ENCODE data around the gene SLC12A1. TPM values are rescaled to one million over a fixed set of nuclear protein-coding genes. Genes with fewer than 3 reads are reported as not detected.

SLC12A1 gene
- total and polyA plus RNA-seq, 7 donors, result 0.03 TPM; not detected in 6

- Histone ChIP-seq H3K4me1 (peaks cover 0 to 17% (median 13%) of the 10 kb centered on the region in 4 donors), H3K27ac (no peak overlapping the region), H3K36me3 (no peaks in the 10 kb centered on the region), H3K4me3 (peak overlapping the region in 2 of 4 donors; percentile 12 to 26), H3K9me3 (no peaks in the 10 kb centered on the region), H3K27me3 (no peaks in the 10 kb centered on the region)
- intact Hi-C loops (cut with DNase I), result loop anchor here (5.0 kb wide), 1 partner anchor 1088 kb away; no protein-coding TSS in a partner anchor
- TF ChIP-seq CTCF (IDR thresholded peaks at IDR 0.05) (peak; percentile 35 to 71 (median 63)), POLR2AphosphoS5 (IDR thresholded peaks at IDR 0.05) (peak in 1 of 4 donors; percentile 6), POLR2A (IDR thresholded peaks at IDR 0.05) (no peak)
- 5 to 26% methylated on average over 14 of the region's 14 CpGs for WGBS, 2 donors
- DNase-seq, result peak; percentile 64
Measured at GRCh38 chr15:48285329-48286214, 79.5 kb downstream of the SLC12A1 start.

- 84 to 87% methylated on average over 2 of the region's 2 CpGs for WGBS, 2 donors
Measured at GRCh38 chr15:48289628-48290027, 83.5 kb downstream of the SLC12A1 start.

GRCh38 chr15:48292458-48292857 lies 86.4 kb downstream of the SLC12A1 start:
- WGBS, 2 donors, result 77 to 91% methylated on average over 4 of the region's 4 CpGs
- TF ChIP-seq CTCF (IDR thresholded peaks at IDR 0.05) (no peak), POLR2AphosphoS5 (IDR thresholded peaks at IDR 0.05) (no peak), EP300 (IDR thresholded peaks at IDR 0.05) (no peak), POLR2A (IDR thresholded peaks at IDR 0.05) (no peak)
- Histone ChIP-seq H3K9me3 (no peaks in the 10 kb centered on the region), H3K27me3 (no peaks in the 10 kb centered on the region), H3K4me3 (no peak overlapping the region), H3K27ac (no peak overlapping the region), H3K36me3 (no peaks in the 10 kb centered on the region), H3K4me1 (no peaks in the 10 kb centered on the region)
- no peak for DNase-seq
- intact Hi-C loops (cut with DNase I), result no loop called here

More at GRCh38 chr15:48289628-48290027, 83.5 kb downstream of the SLC12A1 start:
- DNase-seq, result no peak
- intact Hi-C loops (cut with DNase I), result loop anchor here (5.0 kb wide), 1 partner anchor 1092 kb away; no protein-coding TSS in a partner anchor
- Histone ChIP-seq H3K36me3 (no peaks in the 10 kb centered on the region), H3K4me3 (no peak overlapping the region), H3K27me3 (no peaks in the 10 kb centered on the region), H3K27ac (no peak overlapping the region), H3K9me3 (no peaks in the 10 kb centered on the region), H3K4me1 (peaks cover 0 to 5% (median 4%) of the 10 kb centered on the region in 4 donors)
- TF ChIP-seq POLR2A (IDR thresholded peaks at IDR 0.05) (no peak), CTCF (IDR thresholded peaks at IDR 0.05) (no peak), POLR2AphosphoS5 (IDR thresholded peaks at IDR 0.05) (no peak), EP300 (IDR thresholded peaks at IDR 0.05) (no peak)

- DNase-seq, result no peak
- Histone ChIP-seq H3K27me3 (no peaks in the 10 kb centered on the region), H3K4me3 (no peak overlapping the region), H3K36me3 (no peaks in the 10 kb centered on the region), H3K27ac (no peak overlapping the region), H3K4me1 (no peaks in the 10 kb centered on the region), H3K9me3 (no peaks in the 10 kb centered on the region)
- TF ChIP-seq CTCF (IDR thresholded peaks at IDR 0.05) (no peak), POLR2A (IDR thresholded peaks at IDR 0.05) (no peak), POLR2AphosphoS5 (IDR thresholded peaks at IDR 0.05) (no peak)
- intact Hi-C loops (cut with DNase I), result no loop called here
- 90 to 94% methylated on average over 2 of the region's 2 CpGs for WGBS, 2 donors
Measured at GRCh38 chr15:48297668-48298067, 91.6 kb downstream of the SLC12A1 start.
